PFSK-1 (cell line): Measurements from ENCODE around the gene RBSN.

ENCODE experiments used
- POLR2AphosphoS5 ChIP-seq: IDR thresholded peaks from 2 replicates; pipeline ENCODE4 v1.6.1; 2012; ENCODE audit warnings: low read depth, mild to moderate bottlenecking, control low read depth, low read length, moderate library complexity
- REST ChIP-seq, 2 experiments: IDR thresholded peaks; 2 replicates each; pipeline versions ENCODE4 v1.6.1 to v1.8.0; 2011 to 2012; ENCODE audit warnings: low read depth in 2 of 2, low read length in 2 of 2, control low read depth in 1 of 2, inconsistent platforms in 1 of 2, mild to moderate bottlenecking in 1 of 2, moderate library complexity in 1 of 2; ENCODE audit not compliant: insufficient read depth in 1 of 2
- SIN3A ChIP-seq: IDR thresholded peaks from 2 replicates; pipeline ENCODE4 v1.6.1; 2012; ENCODE audit warnings: mild to moderate bottlenecking, low read length, moderate library complexity, borderline replicate concordance; ENCODE audit not compliant: insufficient read depth

- TF ChIP-seq POLR2AphosphoS5 (no peak), SIN3A (no peak), REST (IDR thresholded peaks at IDR 0.05; ENCODE audit: insufficient read depth in 1 of 2, low read depth in 2 of 2, low read length in 2 of 2) (no peak)
Observed at GRCh38 chr3:15148614-15149013, 49.7 kb upstream of the RBSN start.
